ENCODE results near the gene HOXC13. TPM values are rescaled to one million over a fixed set of nuclear protein-coding genes. Genes with fewer than 3 reads are reported as not detected.

Gene HOXC13
- total and polyA plus RNA-seq, 9 of the 15 experiments (the other 6 are each of a cell fraction or from before 2014, with no cell fraction given) = 0.03 to 0.29 (median 0.17) TPM; not detected in 2

- TF ChIP-seq ZBTB7A (IDR thresholded peaks at IDR 0.05; ENCODE audit: borderline replicate concordance, control insufficient read depth, low read depth, low read length) (peak; percentile 1; the same call in 1 of the 2 replicates), GATAD2B (IDR thresholded peaks at IDR 0.05; ENCODE audit: borderline replicate concordance) (0 out of 2 replicates have a peak, but pooled peaks have one; percentile 31), CSDE1 (IDR thresholded peaks at IDR 0.05) (no peak), MBD2 (IDR thresholded peaks at IDR 0.05; ENCODE audit: borderline replicate concordance, low read depth) (no peak), DMBX1 (CRISPR knock-in tag; IDR thresholded peaks at IDR 0.05; ENCODE audit: borderline replicate concordance) (no peak), YBX1 (IDR thresholded peaks at IDR 0.05) (no peak), XRCC5 (IDR thresholded peaks at IDR 0.05; ENCODE audit: low read depth, low read length) (no peak), WHSC1 (IDR thresholded peaks at IDR 0.05; ENCODE audit: low read length) (no peak), MYNN (IDR thresholded peaks at IDR 0.05) (0 out of 2 replicates have a peak, but pooled peaks have one; percentile 28), MYNN (CRISPR knock-in tag; IDR thresholded peaks at IDR 0.05) (no peak), ERF (CRISPR knock-in tag; IDR thresholded peaks at IDR 0.05) (no peak), HNRNPK (IDR thresholded peaks at IDR 0.05; ENCODE audit: low read depth, low read length, poor library complexity, severe bottlenecking) (no peak), ZNF184 (CRISPR knock-in tag; IDR thresholded peaks at IDR 0.05) (no peak), XRCC4 (IDR thresholded peaks at IDR 0.05; ENCODE audit: extremely low read depth, insufficient read depth, insufficient read length) (no peak), LCOR (CRISPR knock-in tag; IDR thresholded peaks at IDR 0.05) (no peak), CBFA2T2 (conservative IDR thresholded peaks at IDR 0.05) (peak; percentile 52), TAL1 (IDR thresholded peaks at IDR 0.05) (peak; percentile 65), RBM25 (IDR thresholded peaks at IDR 0.05; ENCODE audit: low read depth, low read length, severe bottlenecking) (no peak), PTTG1 (tag; IDR thresholded peaks at IDR 0.05; ENCODE audit: low read depth) (no peak), MTA1 (IDR thresholded peaks at IDR 0.05; ENCODE audit: borderline replicate concordance) (no peak), TRIM24 (IDR thresholded peaks at IDR 0.05) (no peak), SIRT6 (IDR thresholded peaks at IDR 0.05; ENCODE audit: low read depth, low read length) (no peak), SIN3A (IDR thresholded peaks at IDR 0.05; ENCODE audit: borderline replicate concordance in 2 of 2, control insufficient read depth in 1 of 2, low read depth in 2 of 2, low read length in 2 of 2) (no peak)
- TF ChIP-seq, protein P1, sequence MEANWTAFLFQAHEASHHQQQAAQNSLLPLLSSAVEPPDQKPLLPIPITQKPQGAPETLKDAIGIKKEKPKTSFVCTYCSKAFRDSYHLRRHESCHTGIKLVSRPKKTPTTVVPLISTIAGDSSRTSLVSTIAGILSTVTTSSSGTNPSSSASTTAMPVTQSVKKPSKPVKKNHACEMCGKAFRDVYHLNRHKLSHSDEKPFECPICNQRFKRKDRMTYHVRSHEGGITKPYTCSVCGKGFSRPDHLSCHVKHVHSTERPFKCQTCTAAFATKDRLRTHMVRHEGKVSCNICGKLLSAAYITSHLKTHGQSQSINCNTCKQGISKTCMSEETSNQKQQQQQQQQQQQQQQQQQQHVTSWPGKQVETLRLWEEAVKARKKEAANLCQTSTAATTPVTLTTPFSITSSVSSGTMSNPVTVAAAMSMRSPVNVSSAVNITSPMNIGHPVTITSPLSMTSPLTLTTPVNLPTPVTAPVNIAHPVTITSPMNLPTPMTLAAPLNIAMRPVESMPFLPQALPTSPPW (CRISPR knock-in tag; IDR thresholded peaks at IDR 0.05) = no peak
- TF ChIP-seq, protein P2, sequence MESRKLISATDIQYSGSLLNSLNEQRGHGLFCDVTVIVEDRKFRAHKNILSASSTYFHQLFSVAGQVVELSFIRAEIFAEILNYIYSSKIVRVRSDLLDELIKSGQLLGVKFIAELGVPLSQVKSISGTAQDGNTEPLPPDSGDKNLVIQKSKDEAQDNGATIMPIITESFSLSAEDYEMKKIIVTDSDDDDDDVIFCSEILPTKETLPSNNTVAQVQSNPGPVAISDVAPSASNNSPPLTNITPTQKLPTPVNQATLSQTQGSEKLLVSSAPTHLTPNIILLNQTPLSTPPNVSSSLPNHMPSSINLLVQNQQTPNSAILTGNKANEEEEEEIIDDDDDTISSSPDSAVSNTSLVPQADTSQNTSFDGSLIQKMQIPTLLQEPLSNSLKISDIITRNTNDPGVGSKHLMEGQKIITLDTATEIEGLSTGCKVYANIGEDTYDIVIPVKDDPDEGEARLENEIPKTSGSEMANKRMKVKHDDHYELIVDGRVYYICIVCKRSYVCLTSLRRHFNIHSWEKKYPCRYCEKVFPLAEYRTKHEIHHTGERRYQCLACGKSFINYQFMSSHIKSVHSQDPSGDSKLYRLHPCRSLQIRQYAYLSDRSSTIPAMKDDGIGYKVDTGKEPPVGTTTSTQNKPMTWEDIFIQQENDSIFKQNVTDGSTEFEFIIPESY (CRISPR knock-in tag; IDR thresholded peaks at IDR 0.05) = no peak
- TF ChIP-seq, protein P3, sequence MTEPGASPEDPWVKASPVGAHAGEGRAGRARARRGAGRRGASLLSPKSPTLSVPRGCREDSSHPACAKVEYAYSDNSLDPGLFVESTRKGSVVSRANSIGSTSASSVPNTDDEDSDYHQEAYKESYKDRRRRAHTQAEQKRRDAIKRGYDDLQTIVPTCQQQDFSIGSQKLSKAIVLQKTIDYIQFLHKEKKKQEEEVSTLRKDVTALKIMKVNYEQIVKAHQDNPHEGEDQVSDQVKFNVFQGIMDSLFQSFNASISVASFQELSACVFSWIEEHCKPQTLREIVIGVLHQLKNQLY (CRISPR knock-in tag; conservative IDR thresholded peaks at IDR 0.05) = no peak
Observed at GRCh38 chr12:53948650-53949593, 10.3 kb downstream of the HOXC13 start (continued).

Measured in K562 (cell line).